Immature natural killer cell (primary cell): ENCODE data around the gene MEF2C. TPM values are rescaled to one million over a fixed set of nuclear protein-coding genes. Genes with fewer than 3 reads are reported as not detected.

Source experiments
- DNase-seq, 3 donors: peaks; one replicate each; pipeline ENCODE4 v3.0.0; 2022; ENCODE audit warnings: mixed read lengths in 1 of 3
- H3K27ac Mint-ChIP-seq, 6 donors: one replicate each; pipeline ENCODE4 v1.8.0; 2020; ENCODE audit warnings: mixed read lengths in 6 of 6, mild to moderate bottlenecking in 5 of 6, inconsistent platforms in 4 of 6, moderate library complexity in 3 of 6
- H3K27me3 Mint-ChIP-seq, 3 donors: one replicate each; pipeline ENCODE4 v1.8.0; 2020 to 2021; ENCODE audit warnings: low read depth in 3 of 3, mild to moderate bottlenecking in 3 of 3, mixed read lengths in 3 of 3, moderate library complexity in 3 of 3, inconsistent platforms in 1 of 3
- H3K36me3 Mint-ChIP-seq, 3 donors: one replicate each; pipeline ENCODE4 v1.8.0; 2020; ENCODE audit warnings: mixed read lengths in 3 of 3, inconsistent platforms in 2 of 3, mild to moderate bottlenecking in 2 of 3
- H3K4me1 Mint-ChIP-seq, 2 donors: one replicate each; pipeline ENCODE4 v1.8.0; 2020; ENCODE audit warnings: inconsistent platforms in 2 of 2, mild to moderate bottlenecking in 2 of 2, mixed read lengths in 2 of 2, moderate library complexity in 1 of 2
- H3K4me3 Mint-ChIP-seq, 5 donors: one replicate each; pipeline ENCODE4 v1.8.0; 2020; ENCODE audit warnings: mild to moderate bottlenecking in 5 of 5, mixed read lengths in 5 of 5, inconsistent platforms in 3 of 5, moderate library complexity in 3 of 5
- H3K9me3 Mint-ChIP-seq, 6 donors: one replicate each; pipeline ENCODE4 v1.8.0; 2020; ENCODE audit warnings: mild to moderate bottlenecking in 6 of 6, mixed read lengths in 6 of 6, inconsistent platforms in 4 of 6, moderate library complexity in 3 of 6
- polyA plus RNA-seq, 3 donors: library from polyadenylated mRNA; unstranded; fragments of 300-500 nt; fragmentation: Illumina TruSeq; gene quantifications; one replicate each; pipeline ENCODE4 v1.2.3, GENCODE V29; 2021

Gene MEF2C
- polyA plus RNA-seq, 3 donors from 2014 or later: 2.1 to 9.6 (median 8.4) TPM

DNA sequence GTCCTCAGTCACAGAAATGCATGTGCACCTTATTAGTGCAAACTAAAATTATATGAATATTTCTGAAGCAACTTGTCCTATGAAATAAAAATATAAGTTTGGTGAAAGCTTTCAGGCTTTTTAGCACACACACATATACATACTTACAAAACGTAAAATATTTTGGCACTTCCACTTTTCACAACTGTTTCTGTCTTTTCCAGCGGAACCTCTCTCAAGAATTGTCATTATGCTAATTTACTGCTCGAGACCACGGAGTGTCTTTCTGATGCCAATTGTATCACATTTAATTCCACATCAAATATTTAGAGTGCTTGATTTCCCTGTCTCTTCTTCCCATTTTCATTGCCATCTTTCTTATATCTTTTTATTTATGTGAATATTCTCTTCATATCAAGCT lies 100.4 kb downstream of the MEF2C start:
- Mint-ChIP-seq H3K27me3 (peaks cover 0 to 4% (median 2%) of the 10 kb centered on the region in 3 donors), H3K36me3 (no peaks in the 10 kb centered on the region), H3K4me1 (peaks cover 20 to 32% of the 10 kb centered on the region in 2 donors), H3K27ac (no peak overlapping the region), H3K9me3 (no peaks in the 10 kb centered on the region), H3K4me3 (no peak overlapping the region)
- no peak for DNase-seq

DNA sequence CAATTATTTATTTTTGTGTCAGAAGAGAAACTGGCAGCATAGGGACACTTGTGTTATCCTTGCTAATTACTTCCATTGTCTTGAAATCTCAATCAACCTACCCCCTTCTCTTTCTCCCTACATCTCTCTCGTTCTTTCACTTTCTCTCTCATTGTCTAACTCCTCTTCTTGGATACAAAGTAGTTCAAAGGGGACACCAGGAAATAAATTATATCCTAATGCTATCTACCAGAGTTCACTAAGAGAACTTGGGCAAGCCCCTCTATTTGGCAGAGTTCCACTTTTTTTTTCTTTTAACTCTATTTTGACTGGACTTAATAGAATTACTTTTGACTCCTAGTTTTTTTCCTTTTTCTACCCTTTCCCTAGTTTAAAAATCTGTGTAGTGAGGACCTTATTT lies 102.2 kb downstream of the MEF2C start:
- H3K9me3 Mint-ChIP-seq: no peaks in the 10 kb centered on the region
- H3K36me3 Mint-ChIP-seq: no peaks in the 10 kb centered on the region
- peaks cover 17 to 28% of the 10 kb centered on the region in 2 donors for H3K4me1 Mint-ChIP-seq
- H3K27ac Mint-ChIP-seq: no peak overlapping the region
- peaks cover 0 to 4% (median 0%) of the 10 kb centered on the region in 3 donors for H3K27me3 Mint-ChIP-seq
- DNase-seq: no peak
- H3K4me3 Mint-ChIP-seq: no peak overlapping the region

- peak in 1 of 3 donors; percentile 2 for DNase-seq
- Mint-ChIP-seq H3K27me3 (no peaks in the 10 kb centered on the region), H3K4me3 (peak overlapping the region in 2 of 5 donors; percentile 8 to 47), H3K36me3 (no peaks in the 10 kb centered on the region), H3K4me1 (peaks cover 8 to 16% of the 10 kb centered on the region in 2 donors), H3K9me3 (peaks cover 0 to 2% (median 0%) of the 10 kb centered on the region in 6 donors), H3K27ac (no peak overlapping the region)
These were observed 104.2 kb downstream of the MEF2C start for GRCh38 chr5:88778736-88779135.

DNA sequence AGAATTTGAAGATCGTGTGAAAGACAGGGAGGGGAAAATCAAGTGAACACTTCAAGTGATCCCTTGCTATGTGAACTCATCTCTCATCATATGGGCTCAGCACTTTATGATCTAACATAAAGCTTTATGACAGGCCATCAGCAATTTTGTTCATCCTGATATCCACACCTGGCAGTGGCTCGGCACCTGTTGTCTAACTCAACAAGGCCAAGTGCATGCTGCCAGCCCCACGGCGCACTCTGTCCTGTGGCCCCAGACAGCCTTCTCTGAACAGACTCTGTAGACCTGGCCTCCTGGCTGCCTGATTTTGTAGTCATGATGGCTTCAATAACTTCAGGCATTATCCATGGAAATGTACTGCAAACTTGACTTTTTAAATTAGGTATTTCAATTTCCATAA lies 106.3 kb downstream of the MEF2C start:
- Mint-ChIP-seq H3K36me3 (no peaks in the 10 kb centered on the region), H3K27ac (no peak overlapping the region), H3K27me3 (no peaks in the 10 kb centered on the region), H3K4me3 (no peak overlapping the region), H3K9me3 (peaks cover 0 to 2% (median 0%) of the 10 kb centered on the region in 6 donors), H3K4me1 (peaks cover 8 to 16% of the 10 kb centered on the region in 2 donors)
- no peak for DNase-seq

DNA sequence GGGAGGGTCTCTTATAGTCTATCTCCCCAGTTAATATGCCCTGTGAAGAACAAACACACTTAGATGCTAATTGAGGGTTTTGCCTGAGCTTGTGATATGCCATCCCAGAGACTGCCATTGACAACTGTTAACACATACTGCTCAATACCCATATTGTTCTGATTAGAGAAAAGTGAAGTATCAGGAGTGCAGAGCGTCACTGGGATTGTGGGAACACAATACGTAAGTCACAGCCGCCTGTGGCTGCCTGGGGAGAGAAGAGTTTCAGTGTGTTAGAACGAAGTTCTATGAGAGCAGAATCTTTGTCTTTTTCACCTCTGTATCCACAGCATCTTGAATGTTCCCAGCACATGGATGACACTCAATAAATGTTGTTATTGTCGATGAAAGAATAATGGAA lies 110.2 kb downstream of the MEF2C start:
- Mint-ChIP-seq H3K27ac (no peak overlapping the region), H3K27me3 (peaks cover 0 to 2% (median 0%) of the 10 kb centered on the region in 3 donors), H3K4me3 (no peak overlapping the region), H3K4me1 (no peaks in the 10 kb centered on the region), H3K36me3 (no peaks in the 10 kb centered on the region), H3K9me3 (peaks cover 0 to 5% (median 0%) of the 10 kb centered on the region in 6 donors)
- no peak for DNase-seq

DNA sequence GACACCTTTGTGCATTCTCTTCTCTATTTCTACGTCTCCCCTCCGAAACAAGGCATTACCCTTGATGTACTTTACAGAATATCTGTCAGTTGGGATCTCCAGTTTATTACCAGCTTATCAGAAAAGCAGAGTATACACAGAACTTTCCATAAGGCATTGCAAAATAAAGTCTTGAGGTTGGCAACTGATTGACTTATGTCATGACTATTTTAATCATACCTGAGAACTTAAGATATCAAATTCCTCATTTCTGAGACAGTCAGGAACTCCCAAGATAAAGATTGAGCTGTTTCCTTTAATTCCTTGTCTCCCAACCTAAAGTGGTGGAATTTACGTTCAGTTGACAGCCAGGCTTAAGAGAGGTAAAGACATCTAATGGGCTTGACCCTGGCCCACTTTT lies 110.9 kb downstream of the MEF2C start:
- Mint-ChIP-seq H3K27me3 (peaks cover 0 to 2% (median 0%) of the 10 kb centered on the region in 3 donors), H3K4me3 (no peak overlapping the region), H3K27ac (no peak overlapping the region)

GRCh38 chr5:88770276-88771257 lies 112.4 kb downstream of the MEF2C start:
- DNase-seq: no peak
- H3K36me3 Mint-ChIP-seq: no peaks in the 10 kb centered on the region
- H3K9me3 Mint-ChIP-seq: peaks cover 0 to 5% (median 0%) of the 10 kb centered on the region in 6 donors
- no peaks in the 10 kb centered on the region for H3K4me1 Mint-ChIP-seq
- no peak overlapping the region for H3K4me3 Mint-ChIP-seq
- H3K27me3 Mint-ChIP-seq: peaks cover 0 to 2% (median 0%) of the 10 kb centered on the region in 3 donors
- H3K27ac Mint-ChIP-seq: no peak overlapping the region

More for the DNA sequence above, 110.9 kb downstream of the MEF2C start:
- Mint-ChIP-seq H3K9me3 (peaks cover 0 to 5% (median 0%) of the 10 kb centered on the region in 6 donors), H3K4me1 (no peaks in the 10 kb centered on the region), H3K36me3 (no peaks in the 10 kb centered on the region)
- DNase-seq: no peak

DNA sequence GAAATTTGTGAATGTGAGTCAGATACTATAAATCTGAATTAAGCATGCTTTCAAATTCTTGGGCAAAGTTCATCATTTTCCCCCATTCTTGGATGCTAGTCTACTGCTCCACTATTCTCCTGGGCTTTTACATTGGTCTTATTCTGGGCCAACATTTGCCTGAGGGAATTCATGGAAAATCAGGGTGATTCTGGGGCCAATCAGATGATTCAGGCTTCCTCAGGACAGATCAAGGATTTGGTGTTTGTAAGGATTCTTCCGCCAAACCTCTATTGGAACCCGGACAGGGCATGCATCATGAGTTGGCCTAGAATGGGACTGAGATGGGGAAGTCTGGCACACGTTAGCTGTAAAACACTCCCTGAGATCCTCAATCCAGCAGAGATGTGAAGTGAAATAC lies 113.8 kb downstream of the MEF2C start:
- no peak for DNase-seq
- H3K9me3 Mint-ChIP-seq: peaks cover 0 to 5% (median 0%) of the 10 kb centered on the region in 6 donors
- H3K27ac Mint-ChIP-seq: no peak overlapping the region
- H3K27me3 Mint-ChIP-seq: peaks cover 0 to 2% (median 0%) of the 10 kb centered on the region in 3 donors
- H3K4me1 Mint-ChIP-seq: no peaks in the 10 kb centered on the region
- no peak overlapping the region for H3K4me3 Mint-ChIP-seq
- no peaks in the 10 kb centered on the region for H3K36me3 Mint-ChIP-seq

DNA sequence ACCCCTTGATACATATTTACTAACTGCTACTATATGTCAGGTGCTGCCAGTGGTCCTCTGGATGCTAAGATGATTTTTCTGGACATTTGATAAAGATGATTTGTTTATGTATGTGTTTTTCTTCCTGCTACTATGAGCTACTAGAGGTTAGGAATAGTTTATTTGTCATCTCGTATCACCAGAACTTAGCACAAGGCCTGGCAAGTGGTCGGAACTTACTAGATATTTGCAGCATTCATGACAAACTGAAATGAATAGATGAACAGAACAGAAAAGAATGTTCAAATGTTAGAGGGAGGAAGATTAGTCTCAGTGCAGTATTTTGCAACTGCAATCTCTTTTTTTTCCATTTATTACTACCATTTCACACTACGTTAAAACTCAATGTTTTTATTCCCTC lies 114.6 kb downstream of the MEF2C start:
- H3K4me3 Mint-ChIP-seq: no peak overlapping the region
- no peaks in the 10 kb centered on the region for H3K4me1 Mint-ChIP-seq
- H3K36me3 Mint-ChIP-seq: no peaks in the 10 kb centered on the region
- H3K9me3 Mint-ChIP-seq: peaks cover 0 to 3% (median 0%) of the 10 kb centered on the region in 6 donors
- H3K27ac Mint-ChIP-seq: no peak overlapping the region
- no peak for DNase-seq
- H3K27me3 Mint-ChIP-seq: peaks cover 0 to 2% (median 0%) of the 10 kb centered on the region in 3 donors

DNA sequence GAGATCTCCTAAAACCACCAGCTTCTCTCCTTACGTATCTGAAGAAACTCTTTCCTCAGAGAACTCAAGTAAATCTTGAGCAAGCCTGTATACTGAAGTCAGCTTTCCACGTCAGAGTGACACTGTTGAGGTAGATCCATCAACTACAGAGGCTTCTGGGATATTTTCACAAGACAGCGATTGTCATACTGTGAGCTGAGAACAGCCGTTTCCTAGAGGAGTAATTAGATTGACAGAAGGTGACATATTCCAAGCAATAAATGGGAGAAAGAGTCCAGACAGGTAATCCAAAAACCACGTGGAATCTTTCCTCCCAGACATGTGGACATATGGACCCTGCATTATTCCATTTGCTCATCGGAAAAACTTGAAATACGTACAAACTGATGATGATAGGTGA lies 117.2 kb downstream of the MEF2C start:
- Mint-ChIP-seq H3K4me1 (no peaks in the 10 kb centered on the region), H3K9me3 (peaks cover 0 to 3% (median 0%) of the 10 kb centered on the region in 6 donors), H3K36me3 (no peaks in the 10 kb centered on the region), H3K4me3 (no peak overlapping the region), H3K27me3 (peaks cover 0 to 2% (median 0%) of the 10 kb centered on the region in 3 donors), H3K27ac (no peak overlapping the region)
- DNase-seq: no peak

DNA sequence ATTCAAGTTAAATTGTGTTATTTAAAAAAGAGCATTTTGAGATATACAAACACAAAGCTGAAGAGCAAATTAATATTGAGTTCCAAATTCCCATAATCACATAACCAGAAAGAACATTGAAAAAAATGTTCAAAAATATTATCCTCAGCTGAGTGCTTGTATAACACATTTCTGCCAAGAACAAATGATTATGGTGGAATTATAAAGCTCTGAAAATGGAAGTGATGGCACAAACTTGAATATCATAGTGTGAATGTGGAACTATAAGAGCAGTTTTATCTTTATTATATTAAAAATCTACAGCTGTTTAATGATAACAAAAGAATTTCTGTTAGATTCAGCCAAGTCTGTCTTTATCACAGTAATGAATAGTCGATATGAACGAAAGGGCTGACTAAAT lies 117.8 kb downstream of the MEF2C start:
- H3K9me3 Mint-ChIP-seq: no peaks in the 10 kb centered on the region
- H3K27ac Mint-ChIP-seq: no peak overlapping the region
- peaks cover 0 to 2% (median 0%) of the 10 kb centered on the region in 3 donors for H3K27me3 Mint-ChIP-seq
- H3K36me3 Mint-ChIP-seq: no peaks in the 10 kb centered on the region
- no peak overlapping the region for H3K4me3 Mint-ChIP-seq
- H3K4me1 Mint-ChIP-seq: no peaks in the 10 kb centered on the region
- no peak for DNase-seq

- no peak overlapping the region for H3K27ac Mint-ChIP-seq
- peaks cover 16 to 21% of the 10 kb centered on the region in 2 donors for H3K4me1 Mint-ChIP-seq
These were observed 121.0 kb downstream of the MEF2C start for GRCh38 chr5:88761939-88762338.

DNA sequence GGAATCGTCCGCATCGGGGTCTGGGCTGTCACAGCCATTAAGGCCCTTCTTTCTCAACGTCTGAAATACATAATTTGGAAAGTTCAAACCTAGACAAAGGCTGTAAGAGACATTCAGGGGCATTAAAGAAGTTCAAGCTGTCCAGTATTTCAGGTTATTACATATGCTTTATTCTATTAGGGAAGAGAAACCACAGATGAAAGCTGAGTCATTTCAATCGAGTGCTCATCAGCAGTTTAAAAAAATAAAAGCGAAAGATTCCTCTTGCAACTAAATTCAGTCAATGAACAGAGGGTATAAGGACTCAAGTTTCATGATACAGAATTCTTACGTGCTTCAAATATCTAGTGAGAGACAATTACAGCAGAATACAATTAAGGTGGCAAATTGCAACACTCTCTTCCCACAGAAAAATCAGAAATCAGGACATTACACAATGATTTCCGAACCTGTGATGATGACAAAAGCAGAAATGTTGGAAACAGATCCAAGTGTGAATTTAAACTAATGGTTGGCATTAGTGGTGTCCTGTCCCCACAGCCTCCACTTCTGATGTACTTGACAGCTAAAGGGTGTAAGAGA lies 121.6 kb downstream of the MEF2C start:
- no peak overlapping the region for H3K4me3 Mint-ChIP-seq
- peaks cover 16 to 21% of the 10 kb centered on the region in 2 donors for H3K4me1 Mint-ChIP-seq
- H3K27ac Mint-ChIP-seq: peak overlapping the region in 1 of 6 donors; percentile 19
- H3K9me3 Mint-ChIP-seq: no peaks in the 10 kb centered on the region
- peaks cover 0 to 3% (median 3%) of the 10 kb centered on the region in 3 donors for H3K36me3 Mint-ChIP-seq
- DNase-seq: no peak
- peaks cover 0 to 5% (median 0%) of the 10 kb centered on the region in 3 donors for H3K27me3 Mint-ChIP-seq

More at GRCh38 chr5:88761939-88762338, 121.0 kb downstream of the MEF2C start:
- DNase-seq: no peak
- Mint-ChIP-seq H3K9me3 (no peaks in the 10 kb centered on the region), H3K36me3 (peaks cover 0 to 3% (median 3%) of the 10 kb centered on the region in 3 donors), H3K27me3 (peaks cover 0 to 5% (median 0%) of the 10 kb centered on the region in 3 donors), H3K4me3 (no peak overlapping the region)

GRCh38 chr5:88760527-88760926 lies 122.5 kb downstream of the MEF2C start:
- no peak for DNase-seq
- no peaks in the 10 kb centered on the region for H3K9me3 Mint-ChIP-seq
- peaks cover 0 to 5% (median 0%) of the 10 kb centered on the region in 3 donors for H3K27me3 Mint-ChIP-seq
- peaks cover 0 to 3% (median 3%) of the 10 kb centered on the region in 3 donors for H3K36me3 Mint-ChIP-seq
- H3K4me1 Mint-ChIP-seq: peaks cover 16 to 21% of the 10 kb centered on the region in 2 donors
- no peak overlapping the region for H3K4me3 Mint-ChIP-seq
- no peak overlapping the region for H3K27ac Mint-ChIP-seq
